NCI-H1092 (cell line): ENCODE measurements around the gene METTL15.
"Not testable (repeated sequence)": the region's sequence is repeated elsewhere in the genome, so short reads cannot be mapped to it uniquely, and the experiment has no call there.

Experiments used
- DNase-seq: peaks from one replicate; lab custom pipeline; 2025; lab: John Stamatoyannopoulos, UW

METTL15 gene, protein sequence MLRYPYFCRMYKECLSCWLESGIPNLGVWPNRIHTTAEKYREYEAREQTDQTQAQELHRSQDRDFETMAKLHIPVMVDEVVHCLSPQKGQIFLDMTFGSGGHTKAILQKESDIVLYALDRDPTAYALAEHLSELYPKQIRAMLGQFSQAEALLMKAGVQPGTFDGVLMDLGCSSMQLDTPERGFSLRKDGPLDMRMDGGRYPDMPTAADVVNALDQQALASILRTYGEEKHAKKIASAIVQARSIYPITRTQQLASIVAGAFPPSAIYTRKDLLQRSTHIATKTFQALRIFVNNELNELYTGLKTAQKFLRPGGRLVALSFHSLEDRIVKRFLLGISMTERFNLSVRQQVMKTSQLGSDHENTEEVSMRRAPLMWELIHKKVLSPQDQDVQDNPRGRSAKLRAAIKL

DNA sequence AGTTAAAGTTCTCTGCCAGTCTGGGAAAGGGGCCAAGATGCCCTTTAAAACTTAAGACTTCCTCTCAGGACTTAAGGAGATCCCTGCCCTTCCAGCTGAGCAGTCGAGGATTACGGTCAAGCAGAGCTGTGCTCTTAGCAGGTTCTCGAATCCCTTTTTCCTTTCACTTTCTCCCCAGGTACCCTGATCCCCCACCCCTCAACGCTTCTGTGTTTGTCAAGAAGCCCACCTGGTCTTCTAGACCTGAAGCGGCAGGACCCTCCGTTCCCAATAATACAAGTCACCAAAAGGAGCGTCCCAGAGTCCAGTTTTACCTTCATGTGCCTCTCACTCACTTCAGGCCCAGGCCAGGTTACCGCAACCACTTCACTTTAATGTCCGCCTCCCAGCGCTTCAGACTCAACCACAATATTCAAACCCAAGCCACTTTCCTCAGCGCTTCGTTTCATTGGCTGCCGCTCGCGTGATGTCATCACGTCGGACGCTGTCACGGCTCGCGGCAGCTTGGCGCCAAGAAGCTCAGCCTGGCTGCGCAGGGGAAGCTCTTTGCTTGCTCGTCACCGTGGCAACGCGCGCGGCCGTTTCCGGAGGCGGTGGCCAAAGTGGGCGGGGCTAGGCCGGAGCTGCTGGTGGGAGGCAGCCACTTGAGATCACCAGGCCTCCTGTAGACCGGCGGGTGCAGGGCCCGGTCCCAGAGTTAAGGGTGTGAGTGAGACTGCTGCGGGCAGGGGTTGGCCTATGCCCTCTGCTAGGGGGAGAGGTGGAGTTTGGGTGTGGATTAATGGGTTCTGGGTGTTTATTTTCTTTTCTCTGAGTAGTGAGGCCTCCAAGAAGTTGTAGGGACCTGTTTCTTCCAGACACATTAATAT is at the start of gene METTL15, which contains the start of gene KIF18A:
TSS of gene METTL15 (plus strand) at position 639 of the 869 bp plus-strand sequence. CDS start 4,947 bp downstream, outside the sequence.
TSS of gene KIF18A (minus strand) at position 407 of the 869 bp plus-strand sequence. CDS start 10,209 bp downstream, outside the sequence.
- DNase-seq: peak; percentile 98

DNA sequence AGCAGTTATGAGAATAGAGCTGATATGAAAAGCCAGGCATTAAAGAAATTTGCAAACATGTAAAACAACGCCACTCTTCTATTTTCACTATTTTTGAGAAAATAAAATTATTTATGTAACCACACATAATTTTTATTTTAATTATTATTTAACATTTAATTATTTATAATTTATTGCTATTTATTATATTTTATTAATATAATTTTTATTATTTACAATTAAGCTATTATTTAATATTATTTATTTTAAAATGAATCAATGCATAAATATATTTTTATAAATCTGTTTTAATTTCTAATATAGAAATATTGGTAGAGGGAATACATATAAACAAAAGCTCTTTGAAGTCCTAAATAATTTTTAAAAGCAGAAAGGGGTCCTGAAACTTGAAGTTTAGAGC is 36.9 kb upstream of the METTL15 start:
- DNase-seq: no peak

DNA sequence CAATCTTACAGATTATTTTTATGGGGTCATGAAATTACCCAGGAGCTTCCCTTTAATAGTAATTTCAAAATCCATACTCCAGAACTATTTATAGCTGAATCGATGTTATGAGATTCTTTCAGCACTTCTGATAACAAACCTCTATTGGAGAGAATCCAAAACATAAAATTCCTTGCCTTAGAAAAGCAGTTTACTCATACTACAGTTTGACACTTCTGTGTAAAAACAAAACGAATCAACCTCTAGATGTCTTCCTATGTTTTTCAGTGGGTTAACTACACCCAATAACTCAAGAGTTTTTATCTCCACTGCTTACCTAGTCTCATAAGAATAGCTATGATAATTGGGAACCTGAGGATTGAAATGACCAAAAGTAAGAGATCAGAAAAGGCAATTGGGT is 35.9 kb upstream of the METTL15 start:
- DNase-seq: no peak

DNA sequence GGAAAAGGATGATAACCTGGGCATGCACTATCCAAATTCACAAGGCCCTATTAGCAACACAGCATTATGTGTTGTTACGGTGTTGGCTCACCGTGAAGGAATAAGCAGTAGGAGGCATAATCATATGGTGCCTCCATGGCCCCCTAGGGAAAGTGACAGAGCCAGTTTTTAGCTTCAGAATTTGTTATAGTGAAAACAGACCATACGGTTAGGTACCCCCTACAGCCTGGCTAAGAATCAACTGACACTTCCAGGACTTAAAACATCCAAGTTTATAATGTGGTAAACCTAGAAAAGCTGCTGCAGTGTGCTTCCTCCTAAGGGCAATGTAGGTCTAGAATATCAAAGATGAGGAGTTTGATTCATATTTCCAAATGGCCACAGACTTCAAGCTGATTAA is 30.7 kb upstream of the METTL15 start:
- DNase-seq: no peak

DNA sequence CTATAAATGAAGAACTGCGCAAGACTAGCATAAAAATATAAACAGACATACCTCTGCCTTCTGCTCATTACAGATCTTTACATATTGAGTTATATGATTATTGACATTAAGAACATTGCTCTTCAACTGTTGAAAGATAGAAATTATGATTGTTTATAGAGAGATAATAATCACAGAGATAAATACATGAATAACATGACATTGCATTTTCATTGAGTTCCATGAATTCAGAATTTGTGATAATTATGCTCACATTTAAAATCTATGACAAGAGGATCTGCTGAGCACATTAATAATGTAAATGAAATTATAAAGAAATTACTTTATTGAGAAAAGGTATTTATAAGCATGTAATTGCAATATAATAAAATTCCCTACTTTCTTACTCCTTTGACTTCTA is 25.1 kb upstream of the METTL15 start:
- no peak for DNase-seq

DNA sequence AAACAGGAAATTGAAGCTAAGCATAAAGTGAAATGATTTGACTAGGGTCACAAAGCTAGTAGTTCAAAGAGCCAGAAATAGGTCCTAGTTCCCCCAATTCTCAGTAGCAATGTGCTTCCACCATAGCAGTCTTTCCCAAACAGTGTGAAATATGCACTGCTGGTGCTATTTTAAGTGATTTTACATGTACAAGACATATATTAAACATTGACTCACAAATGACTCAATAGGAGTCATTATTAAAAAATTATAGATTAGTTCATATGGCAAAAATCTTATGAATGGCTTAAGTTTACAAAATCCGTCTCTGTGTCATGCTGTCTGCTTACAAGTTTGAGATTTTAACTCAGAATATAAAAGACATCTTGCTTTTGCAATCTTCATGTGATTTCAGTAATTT is 21.6 kb upstream of the METTL15 start:
- no peak for DNase-seq

DNA sequence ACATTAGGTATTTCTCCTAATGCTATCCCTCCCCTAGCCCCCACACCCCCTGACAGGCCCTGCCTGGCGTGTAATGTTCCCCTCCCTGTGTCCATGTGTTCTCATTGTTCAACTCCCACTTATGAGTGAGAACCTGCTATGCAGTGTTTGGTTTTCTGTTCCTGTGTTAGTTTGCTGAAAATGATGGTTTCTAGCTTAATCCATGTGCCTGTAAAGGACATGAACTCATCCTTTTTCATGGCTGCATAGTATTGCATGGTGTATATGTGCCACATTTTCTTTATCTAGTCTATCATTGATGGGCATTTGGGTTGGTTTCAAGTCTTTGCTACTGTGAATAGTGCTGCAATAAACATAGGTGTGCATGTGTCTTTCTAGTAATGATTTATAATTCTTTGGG is 21.0 kb upstream of the METTL15 start:
- DNase-seq: not testable (repeated sequence)

DNA sequence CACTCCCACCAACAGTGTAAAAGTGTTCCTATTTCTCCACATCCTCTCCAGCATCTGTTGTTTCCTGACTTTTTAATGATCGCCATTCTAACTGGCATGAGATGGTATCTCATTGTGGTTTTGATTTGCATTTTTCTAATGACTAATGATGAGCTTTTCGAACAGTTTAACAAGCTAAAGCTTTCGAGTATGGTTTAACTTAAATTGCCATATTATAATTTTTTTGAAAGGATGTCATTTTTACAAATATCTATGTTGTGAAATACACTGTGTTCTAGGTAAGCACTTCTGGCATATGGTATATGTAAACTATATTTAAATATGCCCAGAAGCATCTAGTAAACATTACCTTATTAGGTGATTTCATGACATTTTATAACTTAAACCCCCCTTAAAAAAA is 20.5 kb upstream of the METTL15 start:
- DNase-seq: not testable (repeated sequence)

DNA sequence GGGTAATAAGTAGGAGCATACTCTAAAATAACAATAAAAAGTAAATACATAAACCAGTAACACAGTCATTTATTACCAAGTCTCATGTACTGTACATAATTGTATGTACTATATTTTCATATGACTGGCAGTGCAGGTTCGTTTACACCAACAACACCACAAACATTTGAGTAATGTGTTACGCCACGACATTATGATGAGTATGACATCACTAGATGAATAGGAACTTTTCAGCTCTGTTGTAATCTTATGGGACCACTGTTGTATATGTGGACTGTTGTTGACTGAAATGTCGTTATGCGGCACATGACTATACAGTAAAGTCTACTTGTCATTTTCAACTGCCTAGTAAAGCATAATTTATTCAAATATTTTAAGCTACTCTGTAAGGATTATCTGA is 18.8 kb upstream of the METTL15 start:
- no peak for DNase-seq

DNA sequence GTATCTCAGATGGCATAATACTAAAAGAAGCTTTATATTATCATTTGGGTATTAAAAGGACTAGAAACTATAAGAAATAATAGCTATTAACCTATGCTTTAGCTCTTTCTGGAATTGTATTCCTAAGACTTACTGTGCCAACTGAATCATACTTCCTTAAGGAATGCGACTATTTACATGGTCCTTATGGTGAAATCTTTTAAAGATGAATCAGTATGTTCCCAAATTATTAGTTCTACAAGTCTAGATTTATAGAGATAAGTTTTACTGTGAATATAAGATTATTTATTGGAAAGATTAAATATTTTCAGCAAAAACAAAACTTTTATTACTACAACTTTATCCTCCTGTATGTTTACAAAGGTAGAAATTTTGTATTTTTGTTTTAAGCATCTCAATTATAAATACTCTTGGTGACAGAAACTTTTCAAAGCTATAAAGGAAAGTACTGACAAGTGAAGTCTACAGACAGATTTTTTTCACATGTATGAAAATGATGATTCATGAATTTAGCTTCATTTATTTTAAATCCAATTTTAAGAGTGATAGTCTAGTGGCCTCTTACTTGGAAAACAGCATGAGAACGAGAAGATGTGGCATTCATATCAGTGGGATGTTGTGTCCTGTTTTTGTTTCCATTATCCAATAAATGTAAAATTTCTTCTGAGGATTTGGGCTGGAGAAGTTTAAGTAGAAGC is 18.0 kb upstream of the METTL15 start:
- no peak for DNase-seq

DNA sequence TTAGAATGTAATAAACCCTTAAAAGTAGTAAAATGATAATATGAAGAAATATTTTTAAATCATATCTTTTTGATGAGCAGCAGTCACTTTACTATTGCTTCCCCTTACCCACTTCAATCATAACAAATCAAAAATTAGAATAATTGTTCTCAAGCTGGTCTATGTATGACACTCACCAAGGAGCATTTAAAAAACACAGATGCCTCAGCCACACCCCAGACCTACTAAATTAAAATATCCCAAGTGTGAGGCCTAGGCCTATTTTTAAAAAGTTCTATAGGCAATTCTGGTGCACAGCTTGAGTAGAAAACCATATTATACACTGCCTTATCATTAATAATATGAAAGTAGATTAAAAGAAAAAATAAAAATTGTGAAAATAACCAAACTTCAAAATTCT is 15.4 kb upstream of the METTL15 start:
- no peak for DNase-seq

DNA sequence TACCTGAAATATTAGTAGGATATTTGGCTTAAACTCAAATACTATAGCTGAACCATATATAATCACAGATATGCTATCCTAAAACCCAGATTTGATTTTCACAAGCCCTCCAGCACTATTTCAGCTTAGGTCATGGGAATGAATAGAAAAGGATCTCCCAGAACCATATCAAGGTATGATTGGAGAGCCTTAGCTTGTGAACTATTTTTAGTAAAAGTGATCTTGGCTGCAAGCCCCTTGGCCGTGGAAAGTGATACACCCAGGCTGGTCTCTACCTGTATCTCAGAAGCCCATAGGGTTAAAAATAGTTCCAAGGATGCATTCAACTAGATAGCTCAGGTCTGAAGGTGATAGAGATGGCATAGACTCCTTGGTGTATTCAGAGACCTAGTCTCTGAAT is 9.9 kb upstream of the METTL15 start:
- DNase-seq: no peak

DNA sequence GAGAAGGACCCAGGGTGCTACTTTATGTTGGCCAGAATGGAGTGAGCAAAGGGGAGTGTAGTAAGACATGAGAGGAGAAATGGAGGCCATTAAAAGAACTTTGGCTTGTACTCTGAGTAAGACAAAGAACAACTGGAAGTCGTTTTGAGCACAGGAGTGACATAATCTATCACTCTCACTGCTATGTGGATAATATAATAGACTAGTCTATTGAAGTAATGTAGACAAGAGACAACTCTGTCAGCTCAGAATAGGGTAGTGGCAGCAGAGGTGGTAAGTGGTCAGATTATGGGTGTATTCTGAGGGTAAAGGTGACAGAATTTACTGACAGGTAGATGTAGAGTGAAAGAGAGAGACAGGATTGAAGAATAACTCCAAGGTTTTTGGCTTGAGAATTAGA is 8.5 kb upstream of the METTL15 start:
- DNase-seq: no peak

DNA sequence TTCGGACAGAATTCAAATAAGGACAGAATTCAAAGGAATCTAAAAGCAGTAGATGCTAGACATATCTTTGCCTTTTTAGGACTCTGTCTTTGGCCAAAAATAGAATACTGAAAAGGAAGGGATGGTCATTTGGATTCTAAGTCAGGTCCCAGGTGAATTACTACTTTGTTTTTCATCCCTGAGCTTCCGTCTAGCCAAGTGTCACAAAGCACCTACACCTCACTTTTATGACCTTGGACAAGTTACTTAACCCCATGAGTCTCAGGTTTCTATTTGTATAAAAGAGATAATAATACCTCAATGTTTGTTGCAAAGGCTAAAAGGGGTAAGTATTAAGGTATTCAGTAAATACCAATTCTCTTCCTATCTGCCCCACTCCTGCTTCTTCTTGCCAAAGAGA is 7.5 kb upstream of the METTL15 start:
- no peak for DNase-seq

DNA sequence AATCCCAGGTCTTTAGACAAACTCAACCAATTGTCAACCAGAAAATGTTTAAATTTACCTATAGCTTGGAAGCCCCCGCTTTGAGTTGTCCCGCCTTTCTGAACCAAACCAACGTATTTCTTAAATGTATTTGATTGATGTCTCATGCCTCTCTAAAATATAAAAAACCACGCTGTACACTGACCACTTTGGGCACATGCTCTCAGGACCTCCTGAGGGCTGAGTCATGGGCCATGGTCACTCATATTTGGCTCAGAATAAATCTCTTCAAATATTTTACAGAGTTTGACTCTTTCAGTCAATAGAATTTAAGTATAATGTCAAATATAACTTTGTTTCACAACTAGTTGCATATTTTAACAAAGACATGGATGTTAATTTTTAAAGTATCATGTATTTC is 5.9 kb upstream of the METTL15 start:
- DNase-seq: not testable (repeated sequence)

DNA sequence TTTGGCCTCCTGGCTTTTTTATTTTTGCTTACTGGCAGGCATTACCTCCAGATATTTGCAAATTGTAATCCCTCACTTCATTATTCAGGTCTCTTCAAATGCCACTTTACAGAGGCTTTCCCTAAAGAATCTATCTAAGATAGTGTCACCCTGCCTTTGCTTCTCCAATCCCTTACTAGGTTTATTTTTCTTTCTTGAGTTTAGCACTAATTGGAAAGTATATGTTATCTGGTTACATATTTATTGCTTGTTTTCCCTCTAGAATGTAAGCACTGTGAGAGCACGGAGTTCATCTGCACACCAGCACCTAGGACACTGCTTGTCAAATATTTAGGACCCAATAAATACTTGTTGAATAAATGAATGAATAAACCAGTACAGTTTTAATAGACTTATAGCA is 3.8 kb upstream of the METTL15 start:
- DNase-seq: no peak

DNA sequence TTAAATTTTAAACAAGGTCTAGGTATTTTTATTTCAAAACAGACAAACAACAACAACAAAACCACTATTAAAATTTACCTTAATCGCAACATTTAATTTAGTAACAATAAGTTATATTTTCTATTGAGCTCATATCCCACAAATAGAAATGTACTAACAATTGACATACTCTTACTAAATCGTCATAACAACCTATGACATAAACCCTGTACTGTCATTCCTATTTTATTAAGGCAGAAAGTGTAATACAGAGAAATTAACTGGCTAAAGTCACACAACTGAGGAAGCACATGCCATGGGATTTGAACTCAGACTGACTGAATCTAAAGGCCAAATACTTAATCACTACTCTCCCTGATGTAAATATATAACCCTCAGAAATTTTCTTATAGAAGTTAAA is 3.2 kb upstream of the METTL15 start:
- DNase-seq: no peak

DNA sequence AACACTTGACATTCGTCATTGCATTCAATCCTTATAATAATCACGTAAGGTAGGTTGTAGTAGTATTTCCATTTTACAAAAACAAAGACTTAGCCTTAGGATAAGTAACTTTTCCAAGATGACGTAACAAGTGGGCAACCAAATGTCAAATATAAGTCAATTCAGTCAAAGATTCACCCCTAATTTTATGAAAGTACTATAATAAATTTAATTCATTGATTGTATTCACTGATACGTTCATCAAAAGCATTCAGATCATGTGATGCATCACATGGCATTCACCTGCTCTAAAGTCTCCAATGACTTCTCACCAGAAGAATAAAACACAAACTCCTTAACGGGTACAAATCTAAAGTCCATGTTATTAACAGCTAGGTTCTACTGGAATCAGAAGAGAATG is 2.3 kb upstream of the METTL15 start:
- DNase-seq: no peak

DNA sequence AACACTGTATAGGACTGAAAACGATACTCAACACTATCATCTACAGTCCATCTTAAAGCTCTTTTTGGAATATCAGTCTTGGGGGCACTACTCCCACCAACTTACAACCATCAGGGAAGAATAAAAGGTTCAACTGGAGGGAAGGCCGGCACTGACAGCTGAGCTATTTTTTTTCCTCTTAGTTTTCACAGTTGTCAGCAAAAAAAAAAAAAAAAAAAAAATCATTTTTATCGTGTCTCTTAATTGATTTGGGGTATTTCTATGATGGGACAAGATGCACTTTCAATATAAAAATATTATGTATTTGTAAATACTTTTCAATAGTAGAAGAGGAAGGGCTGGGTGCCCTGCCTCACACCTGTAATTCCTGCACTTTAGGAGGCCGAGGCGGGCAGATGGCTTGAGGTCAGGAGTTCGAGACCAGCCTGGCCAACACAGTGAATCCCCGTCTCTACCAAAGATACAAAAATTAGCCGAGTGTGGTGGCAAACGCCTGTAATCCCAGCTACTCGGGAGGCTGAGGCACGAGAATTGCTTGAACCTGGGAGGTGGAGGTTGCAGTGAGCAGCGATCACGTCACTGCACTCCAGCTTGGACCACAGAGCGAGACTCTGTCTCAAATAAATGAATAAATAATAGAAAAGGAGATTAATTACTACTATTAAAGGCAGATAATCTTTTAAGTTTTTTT is 1.7 kb upstream of the METTL15 start:
- DNase-seq: no peak

DNA sequence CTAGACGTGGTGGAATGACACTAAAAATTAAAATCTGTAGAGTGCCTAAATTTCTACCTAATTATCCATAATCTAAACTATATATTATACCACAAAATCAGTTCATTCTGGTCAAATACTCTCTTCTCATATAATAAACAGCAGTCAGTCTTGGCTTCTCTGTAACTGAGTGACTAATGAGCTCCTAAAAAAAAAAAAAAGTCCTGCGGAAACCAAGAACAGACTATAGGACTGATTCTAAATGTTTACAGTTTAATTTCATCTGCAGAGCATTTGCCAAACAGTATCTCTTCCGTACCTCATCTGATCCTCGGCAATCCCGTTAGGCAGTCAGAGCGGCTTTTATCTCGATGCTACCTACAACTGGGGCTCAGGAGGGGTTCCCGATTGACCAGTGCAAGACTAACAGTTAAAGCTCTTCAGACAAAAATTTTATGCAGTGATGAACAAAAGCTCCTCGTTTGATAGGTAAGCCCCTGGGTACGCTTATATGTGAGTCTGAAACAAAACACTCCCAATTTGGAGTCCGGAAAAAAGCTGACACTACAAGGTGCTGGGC is 918 bp upstream of the METTL15 start:
- DNase-seq: peak; percentile 17

DNA sequence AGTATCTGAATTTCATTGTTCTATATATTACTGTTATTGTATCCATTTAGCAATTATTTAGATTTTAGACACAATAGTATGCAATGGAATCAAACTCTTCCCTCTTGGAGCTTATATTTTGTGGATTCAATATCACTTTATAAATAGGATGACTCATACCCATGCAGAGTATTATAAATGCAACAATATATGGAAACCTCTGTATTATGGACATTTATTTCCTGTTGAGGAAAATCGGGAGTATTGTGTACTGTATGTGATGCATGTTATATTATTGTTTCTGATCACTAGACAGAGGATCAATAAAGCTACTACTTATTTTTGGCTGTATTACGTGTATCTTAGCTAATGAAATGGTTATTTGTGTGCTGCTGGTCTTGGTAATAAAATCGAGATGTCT is 770 bp downstream of the METTL15 start:
- no peak for DNase-seq
